ENCODE measurements around the gene TSPAN12.
"Not testable (repeated sequence)": the region's sequence is repeated elsewhere in the genome, so short reads cannot be mapped to it uniquely, and the experiment has no call there.

The TSPAN12 gene, protein sequence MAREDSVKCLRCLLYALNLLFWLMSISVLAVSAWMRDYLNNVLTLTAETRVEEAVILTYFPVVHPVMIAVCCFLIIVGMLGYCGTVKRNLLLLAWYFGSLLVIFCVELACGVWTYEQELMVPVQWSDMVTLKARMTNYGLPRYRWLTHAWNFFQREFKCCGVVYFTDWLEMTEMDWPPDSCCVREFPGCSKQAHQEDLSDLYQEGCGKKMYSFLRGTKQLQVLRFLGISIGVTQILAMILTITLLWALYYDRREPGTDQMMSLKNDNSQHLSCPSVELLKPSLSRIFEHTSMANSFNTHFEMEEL

DNA sequence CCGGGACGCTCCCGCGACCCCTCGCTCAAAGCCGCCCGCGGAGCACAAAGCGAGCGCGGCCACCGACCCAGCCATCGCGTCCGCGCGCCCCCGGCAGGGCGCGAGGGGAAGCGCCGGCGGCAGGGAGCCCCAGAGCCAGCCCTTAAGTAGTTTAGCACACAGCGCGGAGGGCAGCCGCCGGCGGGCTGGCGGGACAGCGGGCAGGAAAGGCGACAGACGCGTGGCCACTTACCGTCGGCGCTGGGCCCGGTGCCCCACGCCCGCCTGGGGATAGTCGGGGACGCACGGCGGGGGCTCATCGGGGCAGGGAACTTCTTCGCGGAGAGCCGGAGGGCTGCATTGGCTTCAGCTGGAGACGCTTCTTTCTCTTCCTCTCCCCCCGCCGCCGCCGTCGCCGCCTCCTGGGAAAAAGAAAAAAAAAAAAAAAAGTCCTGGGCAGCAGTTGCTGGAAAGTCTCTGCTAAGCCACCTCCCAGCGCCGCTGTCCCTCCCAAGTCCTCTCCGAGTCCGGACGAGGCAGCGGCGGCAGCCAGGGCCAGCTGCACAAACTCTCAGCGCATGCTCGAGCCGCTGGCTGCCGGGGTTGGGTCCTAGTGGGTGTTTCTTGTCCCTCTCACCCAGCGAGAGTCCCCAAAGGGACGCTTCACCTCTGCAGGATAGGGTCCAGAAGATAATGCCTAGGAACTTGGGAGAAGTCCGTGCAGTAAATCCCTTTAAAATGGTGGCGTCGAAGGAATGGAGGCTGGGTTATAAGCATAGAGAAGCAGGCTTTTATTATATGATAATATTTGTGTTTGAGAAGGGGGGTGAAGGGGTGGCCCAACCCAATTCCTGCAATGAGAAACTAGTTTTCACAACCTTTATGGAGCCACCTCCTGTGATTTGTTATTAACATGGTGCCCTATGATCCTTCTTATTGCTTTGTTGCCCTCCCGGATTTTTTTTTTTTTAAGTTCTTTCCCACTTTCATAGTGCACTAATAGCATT is at the start of gene TSPAN12:
Gene TSPAN12 (minus strand): TSS at position 557 of the 986 bp plus-strand sequence. CDS start 1,381 bp downstream, outside the sequence.
- peak; percentile 17 for DNase-seq

DNA sequence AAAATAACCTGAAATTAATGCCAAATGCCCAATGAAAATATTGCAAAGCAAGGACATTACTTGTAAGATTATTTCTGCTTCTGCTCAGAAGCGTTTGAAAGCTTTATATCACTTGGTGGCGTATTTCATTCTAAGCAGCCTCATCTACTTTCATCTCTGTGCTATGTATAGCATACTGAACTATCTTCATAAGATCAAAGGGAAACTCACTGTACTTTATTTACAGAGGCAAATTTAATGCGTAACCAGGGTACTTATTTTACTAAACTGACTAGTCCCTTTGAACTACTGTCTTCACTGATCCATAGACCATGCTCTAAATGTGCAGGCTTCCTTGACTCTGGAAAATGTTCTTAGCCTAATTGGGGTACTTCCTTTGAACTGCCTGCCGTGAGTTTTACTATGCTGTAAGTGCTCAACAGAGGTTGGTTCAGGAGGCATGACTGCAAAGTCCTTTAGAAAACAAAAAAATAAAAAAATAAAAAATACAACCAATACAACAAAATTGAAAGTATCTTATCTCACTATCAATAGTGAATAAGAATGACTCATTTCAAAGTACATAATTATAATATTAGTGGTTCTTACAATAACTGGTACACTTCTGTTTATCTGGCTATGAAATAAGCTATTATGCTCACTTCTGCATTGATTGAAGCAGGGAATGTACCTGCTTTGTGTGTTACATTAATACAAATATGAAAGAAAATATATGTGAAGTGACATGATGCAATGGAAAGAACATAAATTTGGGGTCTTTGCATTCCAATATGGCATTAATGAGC is 41.0 kb upstream of the TSPAN12 start:
- DNase-seq = no peak

DNA sequence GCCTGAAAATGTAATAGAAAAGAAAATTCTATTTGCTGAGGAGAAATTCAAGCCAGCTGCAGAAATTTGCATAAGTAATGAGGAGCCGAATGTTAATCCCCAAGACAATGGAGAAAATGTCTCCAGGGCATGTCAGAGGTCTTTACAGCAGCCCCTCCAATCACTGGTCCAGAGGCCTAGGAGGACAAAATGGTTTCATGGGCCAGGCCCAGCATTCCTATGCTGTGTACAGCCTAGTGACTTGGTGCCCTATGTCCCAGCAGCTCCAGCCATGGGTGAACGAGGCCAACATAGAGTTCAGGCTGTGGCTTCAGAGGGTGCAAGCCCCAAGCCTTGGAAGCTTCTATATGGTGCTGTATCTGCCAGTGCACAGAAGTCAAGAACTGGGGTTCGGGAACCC is 37.3 kb upstream of the TSPAN12 start:
- not testable (repeated sequence) for DNase-seq

DNA sequence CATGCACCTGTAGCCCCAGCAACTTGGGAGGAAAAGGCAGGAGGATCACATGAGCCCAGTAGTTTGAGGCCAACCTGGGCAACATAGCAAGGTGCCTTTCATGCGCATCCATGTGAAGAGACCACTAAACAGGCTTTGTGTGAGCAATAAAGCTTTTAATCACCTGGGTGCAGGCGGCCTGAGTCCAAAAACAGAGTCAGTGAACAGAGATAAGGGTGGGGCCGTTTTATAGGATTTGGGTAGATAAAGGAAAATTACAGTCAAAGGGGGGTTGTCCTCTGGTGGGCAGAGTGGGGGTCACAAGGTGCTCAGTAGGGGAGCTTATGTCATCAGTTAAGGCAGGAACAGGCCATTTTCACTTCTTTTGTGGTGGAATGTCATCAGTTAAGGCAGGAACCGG is 27.7 kb upstream of the TSPAN12 start:
- DNase-seq = not testable (repeated sequence)

DNA sequence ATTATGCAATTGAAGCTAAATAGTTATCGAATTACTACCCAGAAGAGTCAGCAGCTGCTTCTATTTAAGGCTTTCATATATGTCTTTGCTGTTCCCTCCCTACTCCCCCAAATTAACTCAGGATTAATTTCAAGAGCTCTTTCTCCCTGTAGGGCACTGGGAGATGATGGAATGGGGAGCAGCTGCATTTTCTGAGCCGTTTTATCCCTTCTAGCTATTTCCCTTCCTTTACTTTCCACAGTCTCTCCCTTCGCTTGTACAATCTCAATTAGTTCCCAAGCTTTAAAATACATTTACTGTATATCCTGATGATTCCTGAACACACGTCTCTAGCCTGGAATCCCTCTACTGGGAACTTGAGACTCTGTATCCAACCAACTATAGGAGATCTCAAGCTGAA is 19.8 kb upstream of the TSPAN12 start:
- no peak for DNase-seq

DNA sequence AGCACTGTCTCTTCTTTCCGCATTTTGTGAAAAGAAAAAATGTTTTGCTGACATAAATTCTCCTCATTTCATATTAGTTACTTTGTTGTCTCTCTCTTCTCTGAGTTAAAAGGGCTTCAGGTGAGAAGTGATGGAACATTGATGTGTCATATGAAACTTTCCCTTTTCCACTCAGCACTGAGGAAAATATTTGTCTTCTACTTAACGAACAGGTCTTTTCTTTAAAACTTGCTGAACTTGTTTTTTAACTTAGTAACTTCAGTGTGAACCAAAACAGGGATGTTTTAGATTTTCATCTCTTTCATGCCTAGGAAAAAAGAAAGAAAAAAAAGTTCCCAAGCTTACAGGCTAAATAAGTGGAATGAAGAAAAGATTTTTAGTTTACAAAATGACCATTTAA is 19.0 kb upstream of the TSPAN12 start:
- DNase-seq = no peak

DNA sequence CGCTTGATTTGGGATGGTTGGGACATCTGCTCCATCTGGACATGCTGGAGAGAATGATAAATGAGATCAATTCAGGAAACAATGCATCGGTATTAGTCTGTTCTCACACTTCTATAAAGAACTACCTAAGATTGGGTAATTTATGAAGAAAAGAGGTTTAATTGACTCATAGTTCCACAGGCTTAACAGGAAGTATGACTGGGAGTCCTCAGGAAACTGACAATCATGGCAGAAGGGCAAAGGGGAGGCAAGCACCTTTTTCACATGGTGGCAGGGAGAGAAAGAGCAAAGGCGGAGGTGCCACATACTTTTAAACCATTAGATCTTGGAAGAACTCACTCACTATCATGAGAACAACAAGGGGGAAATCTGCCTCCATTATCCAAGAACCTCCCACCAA is 16.8 kb upstream of the TSPAN12 start:
- DNase-seq = no peak

DNA sequence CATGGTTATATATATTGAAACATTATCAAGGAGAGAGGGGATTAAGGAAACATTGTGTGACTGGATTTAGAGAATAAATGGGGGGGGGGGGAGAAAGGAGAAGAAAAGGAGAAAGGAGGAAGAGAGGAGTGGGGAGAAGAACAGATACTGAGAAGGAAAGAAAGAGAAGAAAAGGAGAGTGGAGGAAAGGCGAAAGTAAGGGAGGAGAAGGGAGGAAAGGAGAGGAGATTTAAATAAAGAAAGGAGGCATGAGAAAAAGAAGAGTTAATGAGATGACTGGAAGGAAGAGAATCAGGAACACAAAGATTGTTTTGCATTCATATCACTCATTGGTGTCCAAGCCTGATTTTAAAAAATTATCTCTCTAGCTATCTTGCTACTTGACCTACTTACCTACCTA is 16.1 kb upstream of the TSPAN12 start:
- DNase-seq = no peak

DNA sequence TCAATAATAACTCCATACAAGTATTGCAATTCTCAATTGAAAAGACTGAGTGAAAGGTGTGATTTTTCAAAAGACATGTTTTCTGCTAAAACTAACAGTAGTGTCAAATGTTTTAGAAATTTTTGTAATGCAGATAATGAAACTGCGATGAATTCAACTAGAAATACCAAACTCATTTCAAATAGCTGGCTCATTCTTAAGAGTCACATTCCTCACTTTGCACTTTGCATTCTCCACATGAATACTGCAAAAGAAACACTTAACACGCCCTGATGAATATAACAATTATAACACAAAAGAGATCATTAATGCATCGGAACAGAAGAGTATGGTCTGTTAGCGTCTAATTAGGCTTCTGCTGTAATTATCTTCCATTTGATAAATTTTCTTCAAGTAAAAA is 15.5 kb upstream of the TSPAN12 start:
- no peak for DNase-seq

DNA sequence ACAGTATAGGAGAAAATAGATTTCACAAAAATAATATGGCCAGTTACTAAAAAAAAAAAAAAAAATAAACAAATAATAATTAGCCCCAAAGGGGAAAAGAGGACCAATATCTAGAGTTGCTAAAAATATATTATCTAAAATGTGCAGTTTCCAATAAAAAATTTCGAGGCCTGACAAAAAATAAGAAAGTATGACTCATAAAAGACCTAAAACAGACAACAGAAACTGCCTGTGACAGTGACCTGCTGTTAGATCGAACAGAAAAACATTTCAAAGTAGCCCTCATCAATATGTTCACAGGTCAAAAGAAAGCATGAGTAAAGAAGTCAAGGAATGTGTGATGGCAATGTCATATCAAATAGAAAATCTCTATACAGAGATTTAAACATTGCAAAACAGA is 11.8 kb upstream of the TSPAN12 start:
- DNase-seq = no peak

DNA sequence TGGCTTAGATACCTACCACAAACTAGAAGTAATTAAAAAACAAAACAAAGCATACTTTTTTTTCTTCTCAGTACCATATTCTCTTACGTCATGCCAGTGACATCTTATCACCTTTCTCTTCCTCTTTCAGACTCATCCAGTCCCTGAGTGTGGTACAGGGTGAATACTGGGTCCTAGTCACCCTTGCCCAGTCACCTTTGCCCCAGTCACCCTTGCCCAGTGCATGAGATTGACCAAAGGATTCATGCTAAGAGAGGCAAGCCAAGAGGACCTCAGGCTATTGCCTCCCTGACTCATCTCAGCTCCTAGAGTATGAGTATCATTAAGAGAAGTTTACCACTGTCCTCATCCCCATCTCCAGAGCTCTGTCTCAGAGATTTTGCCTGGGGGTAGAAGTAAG is 10.0 kb upstream of the TSPAN12 start:
- DNase-seq = no peak

DNA sequence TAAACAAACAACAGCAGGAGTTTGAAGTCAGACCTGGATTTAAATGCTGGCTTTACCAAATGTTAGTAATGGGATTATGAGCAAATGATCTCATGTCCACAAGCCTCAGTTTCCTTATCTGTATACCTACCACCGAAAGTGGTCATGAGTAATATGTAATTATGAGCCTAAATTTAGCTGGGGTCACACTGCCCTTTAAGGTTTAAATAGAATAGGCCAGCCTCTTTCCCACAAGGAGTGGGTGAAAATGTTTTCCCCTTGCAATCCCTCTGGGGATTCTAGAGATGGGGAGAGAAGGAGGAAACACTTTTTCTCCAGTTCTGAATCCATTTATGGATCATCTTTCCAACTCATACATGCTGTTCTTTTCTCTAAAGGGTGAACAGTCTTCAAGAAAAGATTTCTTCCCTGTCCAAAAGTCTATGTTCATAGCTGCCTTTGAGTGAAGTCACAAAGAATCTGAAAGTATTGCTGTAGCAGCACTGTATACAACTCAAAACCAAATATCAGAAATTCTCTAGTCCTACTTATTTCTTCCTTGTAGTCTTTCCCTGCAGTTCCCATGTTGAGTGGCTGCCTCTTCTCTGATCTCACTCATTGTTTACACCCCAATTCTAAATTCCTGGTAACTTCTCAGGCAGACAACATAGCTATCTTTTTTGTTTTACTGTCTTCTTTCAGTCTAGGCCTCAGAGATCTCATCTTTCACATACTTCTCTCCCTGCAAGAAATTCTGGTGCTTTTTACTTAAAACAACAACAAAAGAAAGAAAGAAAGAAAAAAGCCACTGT is 7.4 kb upstream of the TSPAN12 start:
- no peak for DNase-seq

DNA sequence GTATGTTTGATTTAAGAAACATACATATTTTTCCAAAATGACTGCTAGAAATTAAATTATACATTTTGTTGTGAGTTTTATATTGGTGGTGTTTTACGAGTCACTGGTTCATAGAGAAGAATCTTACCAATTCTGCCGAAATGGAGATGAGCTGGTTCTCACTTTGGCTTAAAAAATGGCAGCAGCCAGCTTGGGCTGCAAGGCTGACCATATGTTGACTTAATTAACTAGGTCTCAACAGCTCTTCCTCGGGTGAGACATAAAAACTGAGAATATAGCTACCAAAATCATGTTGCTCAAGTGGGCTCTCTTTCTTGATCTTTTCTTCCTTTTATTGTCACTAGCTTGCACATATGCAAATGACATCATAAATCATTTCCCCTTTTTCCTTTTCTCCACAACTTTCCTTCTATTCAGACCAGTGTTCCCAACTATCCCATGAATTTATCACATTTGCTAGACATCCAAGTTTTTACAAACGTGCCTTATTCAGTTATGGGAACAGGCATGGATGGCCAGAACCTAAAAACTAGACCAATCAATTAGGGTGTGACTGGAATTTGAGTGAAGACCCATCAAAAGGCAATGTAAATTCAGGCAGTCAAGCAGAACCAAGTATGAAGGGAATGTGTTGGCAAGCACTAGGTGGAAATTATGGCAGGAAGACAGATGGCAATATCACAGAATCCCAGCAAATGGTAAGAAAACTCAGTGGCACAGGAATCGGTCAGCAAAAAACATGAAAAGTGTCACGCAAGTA is 6.4 kb upstream of the TSPAN12 start:
- DNase-seq = no peak

DNA sequence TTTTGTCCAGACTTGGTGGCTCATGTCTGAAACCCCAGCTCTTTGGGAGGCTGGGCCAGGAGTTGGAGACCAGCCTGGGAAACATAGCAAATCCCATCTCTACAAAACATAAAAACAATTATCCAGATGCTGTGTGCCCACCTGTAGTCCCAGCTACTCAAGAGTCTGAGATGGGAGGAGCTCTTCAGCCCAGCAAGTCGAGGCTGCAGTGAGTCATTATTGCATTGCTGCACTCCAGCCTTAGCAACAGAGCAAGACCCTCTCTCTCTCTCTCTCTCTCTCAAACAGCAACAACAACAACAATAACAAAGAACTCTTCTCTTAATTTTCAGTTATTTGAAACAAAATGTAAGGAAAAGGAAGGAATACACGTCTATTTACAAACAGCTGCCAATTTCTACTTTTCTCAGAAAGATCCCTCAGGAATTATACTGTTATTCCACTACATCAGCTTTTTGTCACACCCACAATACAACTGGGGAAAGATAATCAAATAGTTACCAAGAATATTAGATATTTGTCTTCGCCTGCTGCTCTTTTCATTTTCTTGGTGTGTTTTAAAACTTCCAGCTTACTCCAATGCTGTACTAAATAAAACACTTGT is 5.1 kb upstream of the TSPAN12 start:
- no peak for DNase-seq

DNA sequence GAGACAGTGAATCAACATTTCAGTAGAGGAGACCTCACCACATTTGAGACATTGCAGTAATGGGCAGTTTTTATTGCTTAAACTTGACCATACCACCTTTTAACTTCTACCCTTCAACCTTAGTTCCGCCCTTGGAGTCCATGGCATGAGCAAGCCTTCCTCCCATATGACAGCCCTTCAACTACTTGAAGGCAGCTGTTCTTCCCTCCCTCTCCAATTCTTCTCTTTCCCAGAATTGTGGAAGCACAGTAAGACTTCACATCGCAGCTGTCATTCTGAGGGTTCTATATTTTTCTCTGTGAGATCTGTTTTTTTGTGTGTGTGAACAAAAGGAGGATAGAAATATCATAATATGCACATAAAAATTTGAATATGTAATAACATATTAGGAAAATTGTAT is 2.2 kb upstream of the TSPAN12 start:
- no peak for DNase-seq

DNA sequence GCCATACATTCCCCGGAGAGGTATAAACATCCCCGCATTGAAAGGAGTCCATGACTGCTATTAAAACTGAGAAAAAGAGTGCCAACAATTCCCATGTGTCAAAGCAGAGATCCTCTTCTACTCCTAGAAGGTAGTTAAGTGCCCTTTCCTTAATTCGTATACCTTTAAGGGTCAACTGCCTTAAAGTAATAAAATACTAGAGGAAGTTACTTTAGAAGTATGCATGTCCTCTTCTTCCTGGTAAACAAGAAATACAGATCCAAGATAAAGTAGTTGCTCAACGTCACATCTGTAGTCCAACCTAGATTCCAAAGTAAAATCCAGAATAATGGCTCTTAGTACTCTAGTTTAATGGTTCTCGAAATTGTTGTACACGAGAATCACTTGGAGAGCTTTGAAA is 1.5 kb upstream of the TSPAN12 start:
- DNase-seq = no peak

DNA sequence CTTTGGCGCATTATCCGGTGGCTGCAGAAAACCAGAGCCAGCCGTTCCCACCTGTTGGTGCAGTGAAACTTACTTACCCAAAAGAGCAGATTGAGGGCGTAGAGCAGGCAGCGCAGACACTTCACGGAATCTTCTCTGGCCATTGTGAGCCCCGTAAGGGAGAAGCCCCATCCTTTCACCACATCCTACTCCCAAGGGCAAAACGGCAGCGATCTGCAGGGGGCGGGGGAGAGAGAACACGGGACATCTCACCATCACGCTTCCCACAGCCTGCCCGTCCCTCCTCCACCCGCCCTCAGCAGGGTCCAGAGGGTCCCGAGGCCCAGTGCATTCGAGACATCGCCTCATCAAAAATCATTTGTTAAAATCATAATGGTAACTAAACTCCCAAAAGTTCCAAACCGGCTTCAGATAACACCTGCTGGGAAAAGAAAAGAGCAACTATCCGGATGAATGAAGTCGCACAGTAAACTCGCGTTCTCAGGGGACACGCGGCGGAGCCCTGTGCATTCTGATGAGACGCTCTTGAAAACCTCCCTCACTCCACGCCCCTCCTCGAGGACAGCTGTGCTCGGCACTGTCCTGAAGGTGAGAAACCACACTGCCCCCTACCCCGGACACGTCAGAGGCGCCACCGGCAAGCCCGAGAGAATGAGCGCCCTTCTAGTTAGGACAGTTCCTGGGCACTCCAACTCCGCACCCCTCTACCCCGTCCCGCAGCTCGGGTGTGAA is 1.2 kb downstream of the TSPAN12 start:
- DNase-seq = no peak

DNA sequence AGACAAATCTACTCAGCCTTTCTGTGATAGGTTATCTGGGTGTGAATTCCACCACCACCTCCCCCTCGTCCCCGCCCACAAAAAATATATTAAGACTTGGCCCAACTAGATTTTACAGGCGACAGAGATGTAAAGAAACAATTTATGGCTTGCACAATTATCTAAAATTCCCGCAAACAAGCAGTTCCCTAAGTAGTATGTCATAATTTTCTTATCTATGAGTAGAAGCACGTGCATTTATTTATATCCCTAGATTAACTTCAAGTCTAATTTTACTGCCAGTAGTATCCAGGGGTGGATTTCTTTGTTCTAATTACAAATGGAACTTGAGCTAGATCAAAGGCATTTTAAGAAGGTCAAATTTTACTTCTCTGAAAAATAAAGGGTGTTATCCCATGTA is 1.7 kb downstream of the TSPAN12 start:
- DNase-seq = no peak

DNA sequence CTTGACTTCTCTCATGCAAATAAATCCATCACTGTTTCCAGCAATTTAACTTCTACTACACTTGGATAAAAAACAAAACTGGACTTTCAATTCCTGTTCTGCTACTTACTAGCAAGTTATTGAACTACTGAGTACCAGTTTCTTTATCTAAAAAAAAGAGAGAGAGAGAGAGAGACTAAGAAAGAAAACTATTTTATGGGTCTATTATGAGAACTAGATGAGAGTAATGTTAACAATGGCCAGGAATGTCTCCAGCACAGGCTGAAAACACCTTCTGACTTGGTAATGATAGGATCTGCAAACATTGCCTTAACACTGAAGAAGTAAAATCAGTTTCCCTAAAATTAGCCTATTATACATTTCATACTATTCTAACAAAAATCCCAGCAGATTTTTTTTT is 5.2 kb downstream of the TSPAN12 start:
- DNase-seq = no peak

DNA sequence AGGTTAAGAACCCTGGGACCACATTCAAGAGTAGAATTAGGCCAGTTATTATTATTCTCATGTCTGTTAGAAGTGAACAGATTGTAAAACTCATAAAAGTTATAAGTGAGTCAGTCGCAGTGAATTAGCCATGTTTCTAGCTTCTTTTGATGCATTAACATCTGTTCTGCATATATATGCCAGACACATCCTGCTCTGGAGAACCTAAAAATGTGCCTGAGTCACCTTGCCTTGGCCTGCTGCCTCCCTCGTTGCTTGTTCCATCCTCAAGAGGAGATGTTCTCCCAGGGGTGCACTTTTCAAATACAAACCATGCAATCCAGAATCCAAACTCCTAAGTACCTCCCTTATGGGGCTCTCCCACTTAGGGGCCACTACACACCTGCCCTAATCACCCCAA is 14.8 kb downstream of the TSPAN12 start:
- no peak for DNase-seq
